Ascending aorta (tissue), 2 donors: ENCODE data around the gene COL6A1. TPM values are rescaled to one million over a fixed set of nuclear protein-coding genes. Genes with fewer than 3 reads are reported as not detected.
A peak's percentile ranks its signal among the peaks of the same experiment; 100 is the strongest.
"Not testable (repeated sequence)": the region's sequence is repeated elsewhere in the genome, so short reads cannot be mapped to it uniquely, and the experiment has no call there.

Experiments used
- DNase-seq, 2 donors: peaks; one replicate each; pipeline ENCODE4 v3.0.0-alpha.2; 2019; ENCODE audit warnings: low spot score in 2 of 2
- H3K27ac ChIP-seq, 2 donors: fragments of 200-600 bp; sonication (generic); one replicate each; pipeline ENCODE4 v1.5.1; 2016 to 2017; ENCODE audit warnings: mild to moderate bottlenecking in 1 of 2
- H3K27me3 ChIP-seq: fragments of 200-600 bp; sonication (generic); one replicate; pipeline ENCODE4 v1.5.1; 2017
- H3K36me3 ChIP-seq, 2 donors: fragments of 200-600 bp; sonication (generic); one replicate each; pipeline ENCODE4 v1.5.1; 2016
- H3K4me1 ChIP-seq, 2 donors: fragments of 200-600 bp; sonication (generic); one replicate each; pipeline ENCODE4 v1.5.1; 2016 to 2017; ENCODE audit warnings: mild to moderate bottlenecking in 1 of 2
- H3K4me3 ChIP-seq, 2 donors: fragments of 200-600 bp; sonication (generic); one replicate each; pipeline ENCODE4 v1.5.1; 2016 to 2017; ENCODE audit warnings: mild to moderate bottlenecking in 1 of 2
- H3K9me3 ChIP-seq, 2 donors: fragments of 200-600 bp; sonication (generic); one replicate each; pipeline ENCODE4 v1.5.1; 2016
- intact Hi-C: fragments of 100-400 bp; cut with DNase I; formaldehyde crosslinking; loops from one replicate; pipeline ENCODE4 v1.15.1; 2023
- total RNA-seq: library from RNA; depleted of rRNA; stranded (reverse); fragments of >200 nt; gene quantifications from one replicate; pipeline ENCODE4 v1.1.0, GENCODE V29; 2016
- TF ChIP-seq, protein P1 (sequence below), 3 experiments: fragments of 200-600 bp in 2 of 3; fragments of 450-650 bp in 1 of 3; sonication (generic) in 2 of 3; IDR thresholded peaks; one replicate each; pipeline ENCODE4 v1.5.1; 2016 to 2019; ENCODE audit warnings: antibody characterized with exemption in 3 of 3, mild to moderate bottlenecking in 1 of 3, moderate library complexity in 1 of 3

COL6A1 gene
- total RNA-seq, 1 donor from 2014 or later = 1,564 TPM

DNA sequence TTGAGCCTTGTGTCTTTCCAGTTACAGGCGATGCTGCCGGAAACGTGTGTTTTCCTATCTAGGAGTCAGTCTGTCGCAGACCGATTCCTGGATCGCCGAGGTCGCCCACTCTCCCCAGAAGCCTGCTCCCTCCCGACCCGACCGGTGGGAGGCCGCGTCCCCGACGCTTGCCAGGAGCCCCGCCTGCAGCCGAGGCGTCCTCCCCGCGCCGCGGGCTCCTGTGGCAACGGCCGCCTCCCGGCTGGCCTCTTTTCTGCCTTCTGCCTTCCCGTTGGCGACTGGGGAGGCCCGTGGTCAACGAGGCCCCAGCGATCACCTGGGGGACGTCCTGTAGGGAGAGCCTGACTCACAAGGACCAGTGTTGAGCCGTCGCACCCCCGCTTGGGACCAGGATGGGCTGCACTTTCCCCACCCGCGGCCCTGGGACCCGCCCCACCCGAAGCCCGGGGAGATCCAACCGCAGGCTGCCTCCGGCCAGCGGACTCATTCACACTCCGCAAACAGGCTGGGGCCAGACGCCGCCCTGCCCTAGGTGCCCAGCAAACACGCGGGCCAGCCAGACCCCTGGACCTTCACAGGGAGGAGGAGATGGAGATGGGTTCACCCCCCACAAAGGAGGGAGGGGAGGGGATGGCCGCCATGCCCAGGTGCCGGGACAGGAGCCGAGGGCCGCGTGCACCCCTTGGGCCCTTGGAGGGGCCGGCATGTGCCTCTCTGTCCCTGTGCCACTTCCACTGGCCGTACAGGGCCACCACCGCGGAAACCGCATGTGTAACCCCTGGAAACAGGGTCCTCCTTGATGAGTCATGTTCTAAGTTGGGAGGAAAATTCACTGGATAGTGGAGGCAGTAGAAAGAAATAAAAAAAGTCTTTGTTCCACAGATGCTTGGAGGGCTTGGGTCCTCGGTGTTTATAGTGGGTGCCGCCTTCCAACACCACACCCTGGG, 7.2 kb upstream of the COL6A1 start:
- peak in 1 of 2 donors; percentile 87 for DNase-seq
- intact Hi-C loops = loop anchor here (1.0 to 10.0 kb wide), 3 partner anchors 82 to 310 kb away; partner anchors contain the start of genes COL6A2, MCM3AP and YBEY
- no peaks in the 10 kb centered on the region for H3K9me3 ChIP-seq
- peaks cover 38 to 44% of the 10 kb centered on the region in 2 donors for H3K4me1 ChIP-seq
- peak overlapping the region; percentile 98 to 99 for H3K27ac ChIP-seq
- H3K27me3 ChIP-seq = no peaks in the 10 kb centered on the region
- H3K4me3 ChIP-seq = peak overlapping the region; percentile 39 to 75
- no peaks in the 10 kb centered on the region for H3K36me3 ChIP-seq
- TF ChIP-seq, protein P1, sequence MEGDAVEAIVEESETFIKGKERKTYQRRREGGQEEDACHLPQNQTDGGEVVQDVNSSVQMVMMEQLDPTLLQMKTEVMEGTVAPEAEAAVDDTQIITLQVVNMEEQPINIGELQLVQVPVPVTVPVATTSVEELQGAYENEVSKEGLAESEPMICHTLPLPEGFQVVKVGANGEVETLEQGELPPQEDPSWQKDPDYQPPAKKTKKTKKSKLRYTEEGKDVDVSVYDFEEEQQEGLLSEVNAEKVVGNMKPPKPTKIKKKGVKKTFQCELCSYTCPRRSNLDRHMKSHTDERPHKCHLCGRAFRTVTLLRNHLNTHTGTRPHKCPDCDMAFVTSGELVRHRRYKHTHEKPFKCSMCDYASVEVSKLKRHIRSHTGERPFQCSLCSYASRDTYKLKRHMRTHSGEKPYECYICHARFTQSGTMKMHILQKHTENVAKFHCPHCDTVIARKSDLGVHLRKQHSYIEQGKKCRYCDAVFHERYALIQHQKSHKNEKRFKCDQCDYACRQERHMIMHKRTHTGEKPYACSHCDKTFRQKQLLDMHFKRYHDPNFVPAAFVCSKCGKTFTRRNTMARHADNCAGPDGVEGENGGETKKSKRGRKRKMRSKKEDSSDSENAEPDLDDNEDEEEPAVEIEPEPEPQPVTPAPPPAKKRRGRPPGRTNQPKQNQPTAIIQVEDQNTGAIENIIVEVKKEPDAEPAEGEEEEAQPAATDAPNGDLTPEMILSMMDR (IDR thresholded peaks at IDR 0.05) = no peak

DNA sequence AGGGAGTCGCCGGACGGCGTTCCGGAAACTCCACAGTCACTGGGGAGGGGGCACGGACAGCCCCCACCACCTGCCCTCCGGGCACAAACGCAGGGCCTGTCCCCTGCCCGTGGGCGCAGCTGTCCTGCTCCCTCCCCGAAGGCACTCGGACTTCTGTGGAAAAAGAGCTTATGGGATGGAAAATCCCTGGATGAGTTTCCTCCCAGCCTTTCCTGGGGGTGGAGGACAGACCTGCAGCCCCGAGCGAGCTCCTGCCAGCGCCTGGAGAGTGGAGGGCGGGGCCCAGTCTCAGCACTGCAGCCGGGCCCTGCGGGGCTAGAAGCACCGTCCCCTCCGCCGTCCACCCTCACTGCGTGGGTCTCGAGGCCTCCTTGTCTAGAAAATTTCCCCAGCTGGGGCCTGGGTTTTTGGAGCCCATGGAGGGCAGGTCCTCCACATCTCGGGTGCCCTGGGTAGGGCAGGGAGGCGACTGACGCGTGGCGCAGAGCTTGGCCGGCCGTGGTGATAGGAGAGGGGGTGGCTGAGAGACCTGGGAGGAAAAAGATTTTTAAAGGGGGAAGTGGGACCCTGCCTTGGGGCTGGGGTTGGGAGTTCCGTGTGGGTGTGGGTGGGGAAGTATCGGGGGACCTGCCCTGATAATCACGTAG, 6.4 kb upstream of the COL6A1 start:
- TF ChIP-seq, protein P1 (IDR thresholded peaks at IDR 0.05) = no peak
- Histone ChIP-seq H3K9me3 (no peaks in the 10 kb centered on the region), H3K4me3 (peak overlapping the region; percentile 39 to 75), H3K27ac (peak overlapping the region; percentile 98 to 99), H3K36me3 (no peaks in the 10 kb centered on the region), H3K4me1 (peaks cover 38 to 44% of the 10 kb centered on the region in 2 donors), H3K27me3 (no peaks in the 10 kb centered on the region)
- intact Hi-C loops = loop anchor here (2.0 to 10.0 kb wide), 2 partner anchors 82 to 310 kb away; partner anchors contain the start of genes MCM3AP and YBEY
- peak in 1 of 2 donors; percentile 86 for DNase-seq

DNA sequence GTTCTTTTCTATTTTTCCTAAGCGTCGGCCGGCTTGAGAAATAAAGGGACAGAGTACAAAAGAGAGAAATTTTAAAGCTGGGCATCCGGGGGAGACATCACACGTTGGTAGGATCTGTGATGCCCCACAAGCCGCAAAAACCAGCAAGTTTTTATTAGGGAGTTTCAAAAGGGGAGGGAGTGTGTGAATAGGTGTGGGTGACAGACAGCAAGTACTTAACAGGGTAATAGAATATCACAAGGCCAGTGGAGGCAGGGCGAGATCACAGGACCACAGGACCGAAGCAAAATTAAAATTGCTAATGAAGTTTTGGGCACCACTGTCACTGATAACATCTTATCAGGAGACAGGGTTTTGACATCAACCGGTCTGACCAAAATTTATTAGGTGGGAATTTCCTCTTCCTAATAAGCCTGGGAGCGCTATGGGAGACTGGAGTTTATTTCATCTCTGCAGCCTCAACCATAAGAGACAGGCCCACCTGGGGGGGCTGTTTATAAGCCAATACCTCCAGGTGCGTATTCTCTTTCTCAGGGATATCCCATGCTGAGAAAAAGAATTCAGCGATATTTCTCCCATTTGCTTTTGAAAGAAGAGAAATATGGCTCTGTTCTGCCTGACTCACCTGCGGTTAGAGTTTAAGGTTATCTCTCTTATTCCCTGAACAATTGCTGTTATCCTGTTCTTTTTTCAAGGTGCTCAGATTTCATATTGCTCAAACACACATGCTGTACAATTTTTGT, 5.7 kb upstream of the COL6A1 start:
- peak in 1 of 2 donors; percentile 54 for DNase-seq
- Histone ChIP-seq H3K27ac (peak overlapping the region; percentile 98 to 99), H3K4me1 (peaks cover 35 to 44% of the 10 kb centered on the region in 2 donors)
- H3K36me3 ChIP-seq, H3K27me3 ChIP-seq, H3K9me3 ChIP-seq, H3K4me3 ChIP-seq: not testable (repeated sequence)
- intact Hi-C loops = loop anchor here (2.0 to 10.0 kb wide), 2 partner anchors 81 to 309 kb away; partner anchors contain the start of genes MCM3AP and YBEY

DNA sequence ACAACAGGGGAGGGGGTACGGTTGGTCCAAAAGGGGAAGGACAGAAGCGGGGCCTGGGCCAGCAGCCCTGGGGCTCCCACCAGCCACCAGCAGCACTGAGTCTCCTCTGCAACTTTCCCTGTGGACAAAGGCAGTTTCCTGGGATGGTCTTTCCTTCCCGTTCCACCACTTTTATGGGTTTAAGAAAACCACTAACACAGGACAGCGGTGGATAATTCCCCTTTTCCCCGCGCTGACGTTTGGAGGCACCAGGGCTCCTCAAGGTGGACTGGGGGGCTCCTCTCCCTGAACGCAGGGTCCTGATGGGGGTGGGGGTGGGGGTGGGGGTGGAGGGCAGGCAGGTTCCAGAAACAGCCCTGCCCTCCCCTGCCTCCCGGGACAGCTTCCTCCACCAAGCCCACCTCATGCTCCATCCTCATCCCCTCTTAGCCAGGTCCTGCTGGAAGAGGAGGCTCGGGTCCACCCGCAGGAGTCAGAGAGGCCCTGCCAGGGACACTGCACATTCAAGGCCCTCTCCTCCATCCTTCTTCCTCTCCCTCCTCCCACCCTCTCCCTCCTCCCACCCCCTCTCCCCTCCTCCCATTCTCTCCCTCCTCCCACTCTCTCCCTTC, 4.8 kb upstream of the COL6A1 start:
- TF ChIP-seq, protein P1 (IDR thresholded peaks at IDR 0.05) = no peak
- Histone ChIP-seq H3K9me3 (no peaks in the 10 kb centered on the region), H3K27me3 (no peaks in the 10 kb centered on the region), H3K4me1 (peaks cover 25 to 38% of the 10 kb centered on the region in 2 donors), H3K4me3 (no peak overlapping the region), H3K27ac (peak overlapping the region; percentile 67 to 83), H3K36me3 (no peaks in the 10 kb centered on the region)
- peak in 1 of 2 donors; percentile 56 for DNase-seq
- intact Hi-C loops = loop anchor here (10.0 kb wide), 1 partner anchor 308 kb away; the partner anchor contains the start of genes MCM3AP and YBEY

DNA sequence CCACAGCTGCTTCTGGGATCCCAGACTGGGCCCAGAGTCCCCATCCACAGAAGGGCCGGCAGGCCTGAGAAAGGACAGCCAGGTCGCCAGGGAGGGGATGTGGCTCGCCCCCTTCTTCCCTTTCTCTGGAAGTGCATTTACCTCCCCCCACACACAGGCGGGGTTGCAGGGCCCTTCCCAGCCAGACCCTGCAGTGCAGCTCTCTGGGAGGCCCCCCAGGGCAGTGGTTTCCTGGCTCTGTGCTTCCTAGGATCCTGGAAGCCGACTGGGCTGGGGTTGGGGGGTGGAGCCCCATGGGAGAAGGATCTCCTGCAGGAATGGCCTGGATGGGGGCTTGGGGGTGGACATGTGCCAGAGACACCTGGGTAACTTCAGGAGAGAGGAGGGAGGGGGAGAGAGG, 4.2 kb upstream of the COL6A1 start:
- no peaks in the 10 kb centered on the region for H3K27me3 ChIP-seq
- no peak overlapping the region for H3K4me3 ChIP-seq
- TF ChIP-seq, protein P1 (IDR thresholded peaks at IDR 0.05) = no peak
- DNase-seq = peak in 1 of 2 donors; percentile 73
- no peaks in the 10 kb centered on the region for H3K36me3 ChIP-seq
- peak overlapping the region; percentile 67 to 83 for H3K27ac ChIP-seq
- H3K9me3 ChIP-seq = no peaks in the 10 kb centered on the region
- H3K4me1 ChIP-seq = peaks cover 21 to 32% of the 10 kb centered on the region in 2 donors
- intact Hi-C loops = loop anchor here (10.0 kb wide), 1 partner anchor 307 kb away; the partner anchor contains the start of genes MCM3AP and YBEY
